ENCODE results near the gene ITGA3.

GRCh38 chr17:50062293-50063243 is 6.7 kb downstream of the ITGA3 start:
- TF ChIP-seq CTCF (IDR thresholded peaks at IDR 0.05) (no peak), POLR2A (IDR thresholded peaks at IDR 0.05) (no peak)
